HCT116 (cell line): Measurements from ENCODE around the gene AEBP1. TPM values are rescaled to one million over a fixed set of nuclear protein-coding genes. Genes with fewer than 3 reads are reported as not detected.

Source experiments
- ATAC-seq: fragments of 200-7000 bp; cut with Tn5 transposase; 2 replicates; pipeline ENCODE4 v1.9.1; 2020; ENCODE audit warnings: mild to moderate bottlenecking, moderate library complexity
- Bru-seq: library from RNA; stranded (reverse); fragments of 400-500 nt; gene quantifications from one replicate; lab custom pipeline; 2021; lab: Mats Ljungman, UMichigan
- BruChase-seq, 2 experiments: library from RNA; stranded (reverse); fragments of 400-500 nt; gene quantifications; one replicate each; lab custom pipeline; 2021; lab: Mats Ljungman, UMichigan
- BruUV-seq: library from RNA; stranded (reverse); fragments of 400-500 nt; replicated peaks from 2 replicates; lab custom pipeline; 2021; lab: Mats Ljungman, UMichigan
- CTCF ChIA-PET: fragments of 300-600 bp; sonication (Branson Sonifier 250); formaldehyde crosslinking; loops from one replicate; lab custom pipeline; 2021; ENCODE audit warnings: antibody characterized with exemption; lab: Charles Lee
- POLR2A ChIA-PET: fragments of 300-600, 350-600 bp; sonication (Branson Sonifier 250); formaldehyde crosslinking; loops from one replicate; lab custom pipeline; 2021; ENCODE audit warnings: antibody characterized with exemption; lab: Charles Lee
- RAD21 ChIA-PET, 2 experiments: fragments of 300-600 bp; sonication (Branson Sonifier 250); formaldehyde crosslinking; loops; one replicate each; lab custom pipeline; 2023; ENCODE audit warnings: low total read pairs in 2 of 2; ENCODE audit not compliant: uncharacterized antibody in 2 of 2, unreplicated experiment in 2 of 2, low non-redundant PET in 1 of 2; lab: Charles Lee
- DNase-seq: peaks from one replicate; pipeline ENCODE4 v3.0.0-alpha.2; 2010; ENCODE audit warnings: low read depth, low spot score
- H2AFZ ChIP-seq: fragments of 200-600 bp; shearing (Covaris generic), sonication (generic); 2 replicates; pipeline ENCODE4 v1.6.1; 2017; ENCODE audit warnings: low read depth, mixed run types, mixed read lengths, antibody characterized with exemption, low read length; ENCODE audit not compliant: poor library complexity, severe bottlenecking
- H3K27ac ChIP-seq: 2 replicates; pipeline ENCODE4 v1.5.1; 2012; ENCODE audit warnings: low read depth, low read length
- H3K27me3 ChIP-seq: fragments of 200-600 bp; sonication (generic); 2 replicates; pipeline ENCODE4 v1.6.1; 2016; ENCODE audit warnings: mixed run types, low read length, mixed read lengths; ENCODE audit not compliant: insufficient read depth
- H3K36me3 ChIP-seq, 2 experiments: fragments of 200-500 bp in 1 of 2; fragments of 200-600 bp in 1 of 2; sonication (Bioruptor generic) in 1 of 2; sonication (generic) in 1 of 2; 2 replicates each; pipeline versions ENCODE4 v1.5.1 to v1.6.1; 2014 to 2016; ENCODE audit warnings: low read length in 2 of 2, inconsistent platforms in 1 of 2, mixed read lengths in 1 of 2, mixed run types in 1 of 2; ENCODE audit not compliant: insufficient read depth in 2 of 2, control insufficient read depth in 1 of 2
- H3K4me1 ChIP-seq, 2 experiments: fragments of 200-600 bp in 1 of 2; sonication (generic) in 1 of 2; 2 replicates each; pipeline versions ENCODE4 v1.5.1 to v1.6.1; 2012 to 2017; ENCODE audit warnings: low read length in 2 of 2, inconsistent platforms in 1 of 2, mild to moderate bottlenecking in 1 of 2, mixed read lengths in 1 of 2, mixed run types in 1 of 2, moderate library complexity in 1 of 2; ENCODE audit not compliant: insufficient read depth in 2 of 2, control insufficient read depth in 1 of 2
- H3K4me2 ChIP-seq: fragments of 200-600 bp; sonication (generic); 2 replicates; pipeline ENCODE4 v1.6.1; 2017; ENCODE audit warnings: mixed run types, low read length, mixed read lengths
- H3K4me3 ChIP-seq, 2 experiments: fragments of 200-600 bp in 1 of 2; sonication (generic) in 1 of 2; replicated peaks in 1 of 2; 2 replicates each; pipeline ENCODE4 v1.5.1; 2011 to 2016; ENCODE audit warnings: low read length in 2 of 2, control low read depth in 1 of 2, low read depth in 1 of 2, mild to moderate bottlenecking in 1 of 2, mixed read lengths in 1 of 2, mixed run types in 1 of 2
- H3K79me2 ChIP-seq: fragments of 200-600 bp; sonication (generic); 2 replicates; pipeline ENCODE4 v1.6.1; 2017; ENCODE audit warnings: mild to moderate bottlenecking, mixed run types, low read length, moderate library complexity, mixed read lengths; ENCODE audit not compliant: insufficient read depth
- H3K9ac ChIP-seq: fragments of 200-600 bp; sonication (generic); 2 replicates; pipeline ENCODE4 v1.6.1; 2016; ENCODE audit warnings: low read length, mixed read lengths
- H3K9me2 ChIP-seq: fragments of 200-600 bp; sonication (generic), shearing (Covaris generic); 2 replicates; pipeline ENCODE4 v1.6.1; 2017; ENCODE audit warnings: mixed run types, mild to moderate bottlenecking, moderate library complexity; ENCODE audit not compliant: insufficient read depth
- H3K9me3 ChIP-seq, 2 experiments: fragments of 200-500 bp in 1 of 2; fragments of 200-600 bp in 1 of 2; sonication (Bioruptor generic) in 1 of 2; sonication (generic) in 1 of 2; 2 replicates each; pipeline ENCODE4 v1.6.1; 2014 to 2017; ENCODE audit warnings: low read length in 2 of 2, mixed read lengths in 2 of 2, inconsistent platforms in 1 of 2, low read depth in 1 of 2, mild to moderate bottlenecking in 1 of 2, mixed run types in 1 of 2, moderate library complexity in 1 of 2; ENCODE audit not compliant: control insufficient read depth in 1 of 2, insufficient read depth in 1 of 2
- H4K20me1 ChIP-seq: fragments of 200-600 bp; sonication (generic), shearing (Covaris generic); 2 replicates; pipeline ENCODE4 v1.6.1; 2017; ENCODE audit warnings: mixed run types, mild to moderate bottlenecking, moderate library complexity; ENCODE audit not compliant: insufficient read depth
- CBX3 ChIP-seq: IDR thresholded peaks from 2 replicates; pipeline ENCODE4 v1.6.1; 2012; ENCODE audit warnings: low read depth
- CEBPB ChIP-seq: IDR thresholded peaks from 2 replicates; pipeline ENCODE4 v1.6.1; 2012; ENCODE audit warnings: low read depth
- CTCF ChIP-seq, 3 experiments: fragments of 200-600 bp in 1 of 3; sonication (generic) in 1 of 3; IDR thresholded peaks in 2 of 3; conservative IDR thresholded peaks in 1 of 3; 2 replicates each; pipeline ENCODE4 v1.5.1; 2012 to 2017; ENCODE audit warnings: low read depth in 2 of 3, low read length in 2 of 3, antibody characterized with exemption in 1 of 3, borderline replicate concordance in 1 of 3, control low read depth in 1 of 3, mild to moderate bottlenecking in 1 of 3, mixed read lengths in 1 of 3, mixed run types in 1 of 3, moderate library complexity in 1 of 3; ENCODE audit not compliant: insufficient read depth in 1 of 3
- EZH2 ChIP-seq: fragments of 200-600 bp; sonication (generic); IDR thresholded peaks from 2 replicates; pipeline ENCODE4 v1.6.1; 2017; ENCODE audit warnings: antibody characterized with exemption, mixed run types
- EZH2phosphoT487 ChIP-seq: fragments of 200-600 bp; IDR thresholded peaks from 2 replicates; pipeline ENCODE4 v1.6.1; 2018; ENCODE audit warnings: antibody characterized with exemption, borderline replicate concordance
- RAD21 ChIP-seq: IDR thresholded peaks from 2 replicates; pipeline ENCODE4 v1.6.1; 2012; ENCODE audit warnings: low read depth, mild to moderate bottlenecking
- SP1 ChIP-seq: IDR thresholded peaks from 2 replicates; pipeline ENCODE4 v1.6.1; 2012; ENCODE audit warnings: low read depth
- SRF ChIP-seq: IDR thresholded peaks from 2 replicates; pipeline ENCODE4 v1.6.1; 2012; ENCODE audit warnings: low read depth
- ZBTB33 ChIP-seq: IDR thresholded peaks from 2 replicates; pipeline ENCODE4 v1.6.1; 2011; ENCODE audit warnings: mild to moderate bottlenecking, low read length, moderate library complexity; ENCODE audit not compliant: insufficient replicate concordance; ENCODE audit errors: extremely low read depth
- ZNF274 ChIP-seq: fragments of 200-500 bp; sonication (Bioruptor generic); IDR thresholded peaks from 2 replicates; pipeline ENCODE4 v1.6.1; 2014; ENCODE audit warnings: mild to moderate bottlenecking, low read depth, low read length, inconsistent platforms
- intact Hi-C: fragments of 100-400 bp; cut with micrococcal nuclease; formaldehyde crosslinking; loops from 2 replicates; pipeline ENCODE4 v1.10.0; 2022
- long read RNA-seq: library from polyadenylated mRNA; unstranded; transcript quantifications from one replicate; pipeline ENCODE4 v2.0.0, GENCODE V29; 2021; ENCODE audit not compliant: unreplicated experiment
- polyA plus RNA-seq: library from polyadenylated mRNA; unstranded; fragments of >200 nt; gene quantifications from 2 replicates; pipeline ENCODE4 v1.2.1, GENCODE V29; 2012; ENCODE audit warnings: missing spikeins
- total RNA-seq: library from RNA; stranded (reverse); gene quantifications from one replicate; pipeline ENCODE4 v1.2.1, GENCODE V29; 2021; ENCODE audit not compliant: unreplicated experiment

The AEBP1 gene
- total RNA-seq (0.49 TPM), Bru-seq, nascent RNA (not detected), BruChase-seq, experiment 1, labeled RNA remaining after a 6-hour chase (percentile 14 among the genes with signal in this experiment), BruChase-seq, experiment 2, labeled RNA remaining after a 2-hour chase (percentile 11 among the genes with signal in this experiment)
- polyA plus RNA-seq = 0.05 and 0.18 TPM in 2 replicates
- long read RNA-seq = 0 reads

- Histone ChIP-seq H3K79me2 (no peaks in the 10 kb centered on the region), H3K27me3 (no peaks in the 10 kb centered on the region), H3K9me2 (no peaks in the 10 kb centered on the region), H3K9ac (no peak within 1 kb of the TSS), H3K9me3 (no peaks in the 10 kb centered on the region), H2AFZ (no peak within 1 kb of the TSS), H3K4me3 (no peak within 1 kb of the TSS), H3K4me2 (no peak within 1 kb of the TSS)
- ChIA-PET POLR2A (no interaction called here), CTCF (no interaction called here)
- intact Hi-C loops = no loop called here
- no TSS peak for BruUV-seq
- TF ChIP-seq CBX3 (no peak), CTCF (IDR thresholded peaks at IDR 0.05 in 2 of 3, conservative IDR thresholded peaks at IDR 0.05 in 1 of 3; ENCODE audit: borderline replicate concordance in 1 of 3, insufficient read depth in 1 of 3, low read depth in 2 of 3, low read length in 2 of 3) (no peak), ZNF274 (no peak), RAD21 (no peak), EZH2phosphoT487 (no peak), EZH2 (no peak), CEBPB (no peak), SP1 (no peak), ZBTB33 (no peak), SRF (no peak)
- TF ChIP-seq, all 23 proteins: peak for 0
- no peak within 1 kb of the TSS for H3K27ac ChIP-seq
- H3K36me3 ChIP-seq = no peaks in the 10 kb centered on the region
- RAD21 ChIA-PET = no interaction called here
- H3K4me1 ChIP-seq = peaks cover 0 to 6% of the 10 kb centered on the region in 2 experiments; a peak in 2 of 4 replicates
- H4K20me1 ChIP-seq = no peaks in the 10 kb centered on the region
- ATAC-seq (no peak), DNase-seq (no peak)
Measured at GRCh38 chr7:44103923-44104859, at the start of gene AEBP1. AEBP1 (plus strand) TSS chr7:44104345; CDS start chr7:44104666, 321 bp downstream.
